Measurements from ENCODE around the gene NFATC2IP. TPM values are rescaled to one million over a fixed set of nuclear protein-coding genes. Genes with fewer than 3 reads are reported as not detected.

The NFATC2IP gene
- total RNA-seq, 1 donor: 18.1 TPM

GRCh38 chr16:28983644-28984043 is 32.9 kb downstream of the NFATC2IP start:
- Histone ChIP-seq H3K27me3 (ENCODE audit: insufficient read depth, low read length) (no peaks in the 10 kb centered on the region), H3K4me3 (ENCODE audit: insufficient read depth, low read length) (no peak overlapping the region), H3K4me2 (ENCODE audit: insufficient read depth, low read length) (no peak overlapping the region), H3K4me1 (ENCODE audit: insufficient read depth, low read length) (no peaks in the 10 kb centered on the region), H3K9me3 (ENCODE audit: low read depth, low read length) (no peaks in the 10 kb centered on the region), H4K20me1 (ENCODE audit: insufficient read depth, low read length) (no peaks in the 10 kb centered on the region), H2AFZ (ENCODE audit: low read length) (no peak overlapping the region), H3K79me2 (ENCODE audit: insufficient read depth, low read length) (peaks cover 4% of the 10 kb centered on the region), H3K36me3 (ENCODE audit: insufficient read depth, low read length) (peaks cover 41% of the 10 kb centered on the region), H3K27ac (ENCODE audit: low read depth, low read length) (no peak overlapping the region)
- TF ChIP-seq CTCF (IDR thresholded peaks at IDR 0.05; ENCODE audit: extremely low read depth, low read depth, low read length): no peak
- peak; percentile 47 for DNase-seq (ENCODE audit: insufficient read length, low spot score, missing footprints)

DNA sequence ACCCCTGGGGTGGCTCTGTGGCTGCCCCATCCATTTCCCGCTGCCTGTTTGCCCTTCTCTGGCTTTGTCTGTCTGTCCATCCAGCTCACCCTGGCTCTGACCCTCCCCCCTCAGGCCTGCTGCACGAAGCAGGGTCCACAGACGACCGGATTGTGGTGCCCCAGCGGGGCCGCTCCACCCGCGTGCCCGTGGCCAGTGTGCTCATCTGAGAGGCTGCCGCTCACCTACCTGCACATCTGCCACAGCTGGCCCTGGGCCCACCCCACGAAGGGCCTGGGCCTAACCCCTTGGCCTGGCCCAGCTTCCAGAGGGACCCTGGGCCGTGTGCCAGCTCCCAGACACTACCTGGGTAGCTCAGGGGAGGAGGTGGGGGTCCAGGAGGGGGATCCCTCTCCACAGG is 33.4 kb downstream of the NFATC2IP start:
- Histone ChIP-seq H3K27ac (ENCODE audit: low read depth, low read length) (no peak overlapping the region), H3K4me1 (ENCODE audit: insufficient read depth, low read length) (no peaks in the 10 kb centered on the region), H3K27me3 (ENCODE audit: insufficient read depth, low read length) (no peaks in the 10 kb centered on the region), H3K9me3 (ENCODE audit: low read depth, low read length) (no peaks in the 10 kb centered on the region), H3K36me3 (ENCODE audit: insufficient read depth, low read length) (peaks cover 40% of the 10 kb centered on the region), H3K4me3 (ENCODE audit: insufficient read depth, low read length) (no peak overlapping the region), H2AFZ (ENCODE audit: low read length) (no peak overlapping the region), H3K79me2 (ENCODE audit: insufficient read depth, low read length) (peaks cover 1% of the 10 kb centered on the region), H3K4me2 (ENCODE audit: insufficient read depth, low read length) (no peak overlapping the region), H4K20me1 (ENCODE audit: insufficient read depth, low read length) (no peaks in the 10 kb centered on the region)
- DNase-seq (ENCODE audit: insufficient read length, low spot score, missing footprints): peak; percentile 36
- no peak for TF ChIP-seq CTCF (IDR thresholded peaks at IDR 0.05; ENCODE audit: extremely low read depth, low read depth, low read length)

- no peaks in the 10 kb centered on the region for H3K9me3 ChIP-seq (ENCODE audit: low read depth, low read length)
- no peak within 1 kb of the TSS for H3K4me3 ChIP-seq (ENCODE audit: insufficient read depth, low read length)
- no peaks in the 10 kb centered on the region for H3K4me1 ChIP-seq (ENCODE audit: insufficient read depth, low read length)
- DNase-seq (ENCODE audit: insufficient read length, low spot score, missing footprints): peak; percentile 88
- peaks cover 36% of the 10 kb centered on the region for H3K36me3 ChIP-seq (ENCODE audit: insufficient read depth, low read length)
- H4K20me1 ChIP-seq (ENCODE audit: insufficient read depth, low read length): no peaks in the 10 kb centered on the region
- H3K79me2 ChIP-seq (ENCODE audit: insufficient read depth, low read length): no peaks in the 10 kb centered on the region
- H3K27me3 ChIP-seq (ENCODE audit: insufficient read depth, low read length): no peaks in the 10 kb centered on the region
- no peak within 1 kb of the TSS for H3K27ac ChIP-seq (ENCODE audit: low read depth, low read length)
- no peak within 1 kb of the TSS for H3K4me2 ChIP-seq (ENCODE audit: insufficient read depth, low read length)
- TF ChIP-seq CTCF (IDR thresholded peaks at IDR 0.05; ENCODE audit: extremely low read depth, low read depth, low read length): no peak
- H2AFZ ChIP-seq (ENCODE audit: low read length): no peak within 1 kb of the TSS
These were observed 33.9 kb downstream of the NFATC2IP start, which contains the start of gene LAT for GRCh38 chr16:28984619-28985135. LAT (plus strand) TSS chr16:28985052; CDS start chr16:28985418, 366 bp downstream.

- H3K36me3 ChIP-seq (ENCODE audit: insufficient read depth, low read length): peaks cover 36% of the 10 kb centered on the region
- no peak overlapping the region for H3K27ac ChIP-seq (ENCODE audit: low read depth, low read length)
- H3K27me3 ChIP-seq (ENCODE audit: insufficient read depth, low read length): no peaks in the 10 kb centered on the region
- H2AFZ ChIP-seq (ENCODE audit: low read length): no peak overlapping the region
- H3K4me3 ChIP-seq (ENCODE audit: insufficient read depth, low read length): no peak overlapping the region
- DNase-seq (ENCODE audit: insufficient read length, low spot score, missing footprints): peak; percentile 8
- no peak for TF ChIP-seq CTCF (IDR thresholded peaks at IDR 0.05; ENCODE audit: extremely low read depth, low read depth, low read length)
- no peaks in the 10 kb centered on the region for H3K79me2 ChIP-seq (ENCODE audit: insufficient read depth, low read length)
- no peak overlapping the region for H3K4me2 ChIP-seq (ENCODE audit: insufficient read depth, low read length)
- no peaks in the 10 kb centered on the region for H3K9me3 ChIP-seq (ENCODE audit: low read depth, low read length)
- no peaks in the 10 kb centered on the region for H3K4me1 ChIP-seq (ENCODE audit: insufficient read depth, low read length)
- H4K20me1 ChIP-seq (ENCODE audit: insufficient read depth, low read length): no peaks in the 10 kb centered on the region
These were observed 34.7 kb downstream of the NFATC2IP start for GRCh38 chr16:28985211-28986041.
